Smooth muscle cell of the coronary artery (primary cell): ENCODE measurements around the gene GPR3. TPM values are rescaled to one million over a fixed set of nuclear protein-coding genes. Genes with fewer than 3 reads are reported as not detected.

Experiments used
- total RNA-seq: library from RNA; depleted of rRNA; stranded (reverse); fragments of >200 nt; gene quantifications from 2 replicates; pipeline ENCODE4 v1.2.3, GENCODE V29; 2014; ENCODE audit warnings: low replicate concordance

Gene GPR3, protein sequence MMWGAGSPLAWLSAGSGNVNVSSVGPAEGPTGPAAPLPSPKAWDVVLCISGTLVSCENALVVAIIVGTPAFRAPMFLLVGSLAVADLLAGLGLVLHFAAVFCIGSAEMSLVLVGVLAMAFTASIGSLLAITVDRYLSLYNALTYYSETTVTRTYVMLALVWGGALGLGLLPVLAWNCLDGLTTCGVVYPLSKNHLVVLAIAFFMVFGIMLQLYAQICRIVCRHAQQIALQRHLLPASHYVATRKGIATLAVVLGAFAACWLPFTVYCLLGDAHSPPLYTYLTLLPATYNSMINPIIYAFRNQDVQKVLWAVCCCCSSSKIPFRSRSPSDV
- under 0.01 and 0.30 TPM in 2 replicates for total RNA-seq

DNA sequence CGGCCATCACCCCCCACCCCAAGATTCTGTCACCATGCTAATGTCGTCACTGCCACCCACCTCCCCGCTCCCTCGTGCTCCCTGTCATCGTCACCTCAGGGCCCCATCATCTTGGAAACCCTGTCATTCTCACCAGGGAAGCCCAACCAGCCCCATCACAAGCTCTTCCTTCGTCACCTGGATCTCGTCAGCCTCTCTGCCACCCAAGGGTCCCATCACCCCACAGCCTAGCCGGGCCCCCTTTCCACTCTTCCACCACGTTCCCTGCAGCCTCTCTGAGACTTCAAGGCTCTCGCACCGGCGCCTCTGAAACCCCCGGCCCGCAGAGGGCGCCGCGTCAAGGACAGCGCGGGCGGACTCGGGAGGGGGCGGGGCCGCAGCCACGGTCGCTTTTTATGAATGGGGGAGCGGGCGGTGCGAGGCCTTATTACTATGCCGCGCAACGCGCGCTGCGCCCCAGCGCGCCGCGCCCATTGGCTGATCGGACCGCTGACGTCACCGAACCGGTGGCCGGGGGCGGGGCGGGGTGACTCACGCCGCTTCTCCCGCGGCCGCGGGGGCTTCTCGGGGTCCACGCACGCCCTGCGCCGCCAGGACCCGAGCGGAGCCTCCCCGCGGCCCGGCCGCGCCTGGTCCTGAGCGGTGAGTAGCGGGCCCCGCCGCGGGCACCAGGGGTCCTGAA lies at the start of gene GPR3:
TSS of gene GPR3 (plus strand) at position 527 of the 682 bp plus-strand sequence. CDS start 1,177 bp downstream, outside the sequence.

DNA sequence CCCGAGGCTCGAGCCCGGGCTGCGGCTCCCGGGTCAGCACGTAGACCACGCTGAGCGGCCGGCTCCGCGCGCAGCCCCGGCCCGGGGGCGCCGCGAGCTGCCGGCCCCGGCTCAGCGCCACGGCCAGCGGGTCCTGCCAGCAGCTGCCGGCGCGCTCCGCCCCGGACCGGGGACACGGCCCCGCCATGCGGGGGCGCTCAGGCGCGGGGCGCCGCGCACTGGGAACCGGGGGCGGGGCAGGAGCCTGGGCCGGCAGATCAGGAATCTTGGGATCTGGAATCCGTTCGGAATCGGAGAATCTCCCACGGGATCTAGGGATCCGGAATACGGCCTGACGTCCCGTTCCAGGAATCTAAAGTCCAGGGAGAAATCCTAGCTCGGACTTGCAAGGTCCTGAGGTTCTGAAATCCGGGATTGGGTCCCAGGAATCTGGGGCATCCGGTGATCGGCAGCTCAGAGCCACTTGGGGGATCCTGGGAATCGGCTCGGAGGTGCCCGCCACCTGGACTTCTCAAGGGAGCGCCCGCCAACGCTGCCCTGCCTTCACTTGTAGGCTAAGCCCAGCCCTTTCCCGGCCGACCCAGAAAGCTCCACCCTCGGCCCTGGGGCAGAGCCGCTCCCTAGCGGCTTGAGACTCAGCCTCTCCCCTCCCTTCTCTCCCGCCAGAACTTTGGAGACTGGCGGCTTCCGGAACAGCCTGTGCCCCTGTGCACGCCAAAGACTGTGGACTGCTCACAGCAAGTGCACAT lies 25.8 kb upstream of the GPR3 start, which contains the start of gene MAP3K6:
TSS of gene MAP3K6 (minus strand) at position 551 of the 749 bp plus-strand sequence. CDS start at position 187, 364 bp downstream.

DNA sequence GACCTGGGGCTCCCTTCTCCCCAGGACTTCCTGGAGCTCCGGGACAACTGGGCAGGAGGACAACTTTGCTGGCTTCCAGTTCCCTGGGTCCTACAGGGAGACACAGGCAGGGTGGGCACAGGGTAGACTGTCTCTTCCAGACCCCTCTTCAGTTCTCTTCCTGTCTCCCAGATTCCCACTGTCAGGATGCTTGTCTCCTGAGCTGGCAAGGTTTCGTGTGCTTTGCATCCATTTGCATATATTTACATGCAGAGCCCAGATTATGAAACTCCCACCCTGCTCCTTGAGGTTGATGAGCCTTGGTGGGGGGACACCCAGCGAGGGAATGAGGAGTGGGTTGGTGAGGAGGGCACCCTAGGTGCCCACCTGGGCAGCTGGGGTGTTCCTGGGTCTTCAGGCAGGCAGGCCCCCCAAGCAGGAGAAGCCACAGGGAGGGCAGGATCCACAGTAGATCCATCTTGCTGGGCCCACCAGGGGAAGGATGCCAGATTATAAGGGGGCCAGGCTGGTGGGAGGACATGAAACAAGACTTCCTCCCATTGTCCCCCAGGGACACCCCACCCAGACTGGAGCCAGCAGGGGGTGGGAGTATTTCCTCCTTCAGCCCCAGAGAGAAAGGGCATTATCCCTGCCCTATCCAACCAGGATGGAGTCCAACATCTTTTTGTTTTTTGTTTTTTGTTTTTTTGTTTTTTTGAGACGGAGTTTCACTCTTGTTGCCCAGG lies 17.9 kb upstream of the GPR3 start, which contains the start of gene FCN3:
TSS of gene FCN3 (minus strand) at position 463 of the 725 bp plus-strand sequence. CDS start at position 457, 6 bp downstream.

DNA sequence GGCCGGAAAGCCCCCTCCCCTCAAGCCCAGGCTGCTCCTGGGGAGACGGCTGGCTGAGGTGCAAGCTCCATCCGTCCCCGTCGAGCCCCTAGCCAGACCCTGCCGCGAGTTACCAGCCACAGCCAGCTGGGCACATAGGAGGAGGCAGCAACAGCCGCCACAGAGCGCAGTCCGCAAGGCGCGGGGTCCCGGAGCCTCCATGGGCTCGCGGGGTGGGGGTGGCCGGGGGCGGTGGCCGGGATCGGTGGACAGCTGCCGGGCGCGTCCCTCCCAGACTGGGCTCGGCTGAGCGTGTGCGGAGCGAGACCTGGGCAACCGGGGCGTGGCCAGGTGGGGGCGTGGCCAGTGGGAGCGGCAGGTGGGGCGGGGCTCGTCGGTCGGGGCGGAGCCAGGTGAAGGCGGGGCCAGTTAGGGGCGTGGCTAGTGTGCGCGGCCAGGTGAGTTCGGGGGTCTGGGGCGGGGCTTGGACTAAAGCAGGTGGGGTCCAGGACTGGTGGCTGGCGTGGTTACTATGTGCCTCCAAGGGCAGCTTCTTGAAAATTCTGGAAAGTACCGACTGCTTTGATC lies 9.3 kb upstream of the GPR3 start, which contains the start of gene CD164L2:
TSS of gene CD164L2 (minus strand) at position 295 of the 567 bp plus-strand sequence. CDS start at position 201, 94 bp downstream.

Other genes starting within 250 kb of the GPR3 start
- gene SLC9A1, start 237.5 kb upstream of the GPR3 start, total RNA-seq: 1.5 and 3.2 TPM in 2 replicates
- gene WDTC1, start 158.0 kb upstream of the GPR3 start, total RNA-seq: 18.2 and 18.6 TPM in 2 replicates
- gene TMEM222, start 70.5 kb upstream of the GPR3 start, total RNA-seq: 22.9 and 23.6 TPM in 2 replicates
- gene SYTL1, start 50.6 kb upstream of the GPR3 start, total RNA-seq: 0.08 TPM in 1 of 2 replicates, not detected in the other
- gene MAP3K6, start 25.7 kb upstream of the GPR3 start, total RNA-seq: 10.8 and 16.3 TPM in 2 replicates
- gene FCN3, start 17.8 kb upstream of the GPR3 start, total RNA-seq: not detected in 2 replicates
- not detected in 2 replicates for gene CD164L2, start 9.3 kb upstream of the GPR3 start, total RNA-seq
- gene WASF2, start 97.5 kb downstream of the GPR3 start, total RNA-seq: 9.5 and 13.8 TPM in 2 replicates
- gene AHDC1, start 211.5 kb downstream of the GPR3 start, total RNA-seq: 3.9 and 7.3 TPM in 2 replicates
- gene FGR, start 242.6 kb downstream of the GPR3 start, total RNA-seq: not detected in 2 replicates